Heart right ventricle (tissue), 16 donors: ENCODE measurements around the gene STARD10. TPM values are rescaled to one million over a fixed set of nuclear protein-coding genes. Genes with fewer than 3 reads are reported as not detected.

Experiments
- ATAC-seq, 8 donors: fragments of 200-7000 bp; cut with Tn5 transposase; one replicate each; pipeline ENCODE4 v1.9.1; 2020; ENCODE audit warnings: mild to moderate bottlenecking in 8 of 8, moderate library complexity in 8 of 8, moderate number of reproducible peaks in 1 of 8
- DNase-seq, 2 donors: peaks; one replicate each; pipeline ENCODE4 v3.0.0-alpha.2; 2020
- H3K27ac ChIP-seq, 10 donors: fragments of 200-600 bp; sonication (generic) in 2 of 10; one replicate each; pipeline versions ENCODE4 v1.5.0 to v1.8.0; 2020 to 2022; ENCODE audit warnings: mild to moderate bottlenecking in 3 of 10
- H3K27me3 ChIP-seq, 7 donors: fragments of 200-600 bp; one replicate each; pipeline ENCODE4 v1.8.0; 2021 to 2022; ENCODE audit warnings: mild to moderate bottlenecking in 2 of 7
- H3K36me3 ChIP-seq, 9 donors: fragments of 200-600 bp; sonication (generic) in 1 of 9; one replicate each; pipeline versions ENCODE4 v1.5.0 to v1.8.0; 2020 to 2022; ENCODE audit warnings: mild to moderate bottlenecking in 2 of 9
- H3K4me1 ChIP-seq, 9 donors: fragments of 200-600 bp; sonication (generic) in 1 of 9; one replicate each; pipeline versions ENCODE4 v1.5.0 to v1.8.0; 2020 to 2022; ENCODE audit warnings: mild to moderate bottlenecking in 4 of 9
- H3K4me3 ChIP-seq, 10 donors: fragments of 200-600 bp; sonication (generic) in 2 of 10; one replicate each; pipeline versions ENCODE4 v1.5.0 to v1.8.0; 2020 to 2022; ENCODE audit warnings: mild to moderate bottlenecking in 7 of 10, moderate library complexity in 2 of 10
- H3K9me3 ChIP-seq, 11 donors: fragments of 200-600 bp in 10 of 11; sonication (generic) in 2 of 11; one replicate each; pipeline versions ENCODE4 v1.5.0 to v1.8.0; 2013 to 2022; ENCODE audit warnings: mild to moderate bottlenecking in 2 of 11, control low read depth in 1 of 11, moderate library complexity in 1 of 11
- WGBS, 2 donors: extraction: QIAGEN DNeasy Blood & Tissue Kit; methylation state at CpG; one replicate each; pipeline ENCODE4 v1.1.7; 2013; ENCODE audit warnings: inconsistent platforms in 1 of 2; 5-methylcytosine and 5-hydroxymethylcytosine counted together
- intact Hi-C, 10 donors: fragments of 100-400 bp; cut with DNase I; formaldehyde crosslinking; loops; one replicate each; pipeline versions ENCODE4 v1.11.1 to v1.14.2; 2022
- polyA plus RNA-seq, 2 donors: library from polyadenylated mRNA; stranded (reverse); fragments of 200-250 nt; gene quantifications; one replicate each; pipeline ENCODE4 v1.2.3, GENCODE V29; 2013
- total RNA-seq, 10 donors: library from RNA; stranded (reverse); fragmentation: NEBNext Ultra II Directional in 3 of 10; extraction: Animal tissue kit (Norgen Biotek cat#: 25700) in 3 of 10; gene quantifications; one replicate each; pipeline versions ENCODE4 v1.2.1 to v1.2.4, GENCODE V29; 2021 to 2023
- TF ChIP-seq, protein P1 (sequence below), 9 donors: fragments of 200-600 bp; sonication (generic) in 2 of 9; IDR thresholded peaks; one replicate each; pipeline versions ENCODE4 v1.5.0 to v1.8.0; 2021 to 2022; ENCODE audit warnings: antibody characterized with exemption in 9 of 9, mild to moderate bottlenecking in 5 of 9, moderate library complexity in 1 of 9
- donor health status: Arrhythmogenic right ventricular cardiomyopathy.
- donor health status: ischemic (EF 13 %, LVEDD 7.1; RV severe dilation, severe dysfunction).
- donor health status: healthy with polysubstance abuse.
- donor health status: DM: no; HTN: yes; CAD: no.
- donor health status: DM: no; HTN: no; CAD: no.
- donor health status: ischemic (EF 25% LVEDD 6.9; RV normal size, moderate dysfunction).
- donor health status: ischemic (EF 25% LVEDD 5.7; RV mildly dilated, moderate dysfunction).
- donor health status: healthy.
- donor health status: DM: yes; HTN: yes; CAD: no.
- donor health status: Ischemic cardiomyopathy.
- donor health status: ischemic (EF 35%, LVEDD 5.7; RV mildly dilated, moderate dysfunction).
- donor health status: nonischemic (EF 11% LVEDD 7.7; RV severe dilation, severe dysfunction).
- donor health status: DM: yes; HTN: yes; CAD: no.
- donor health status: PGD.
- donor health status: ischemic (EF 29% LVEDD 5.4; RV normal size, mild dysfunction).
- donor health status: nonischemic (EF 23%, LVEDD 6.1; RV moderate dilation, normal function).

The STARD10 gene
- total and polyA plus RNA-seq, 12 donors, result 36.1 to 291 (median 51.3) TPM

DNA sequence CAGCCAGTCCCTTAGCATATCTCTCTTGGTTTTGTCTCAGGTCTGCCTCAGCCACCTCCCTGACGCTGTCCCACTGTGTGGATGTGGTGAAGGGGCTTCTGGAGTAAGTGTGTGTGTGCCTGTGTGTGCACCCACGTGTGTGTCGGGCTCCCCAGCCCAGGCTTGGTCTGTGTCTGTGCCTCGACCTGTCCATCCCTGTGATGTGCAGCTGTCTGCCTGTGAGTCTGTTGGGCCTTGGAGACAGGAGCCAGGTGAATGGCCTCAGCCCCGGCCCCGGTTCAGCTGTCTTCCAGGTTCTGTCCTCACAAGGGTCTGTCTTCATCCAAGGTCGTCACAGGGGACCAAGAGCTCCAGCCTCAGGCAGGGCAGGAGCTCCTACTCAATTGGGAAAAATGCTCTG, 30.2 kb upstream of the STARD10 start:
- Histone ChIP-seq H3K27ac (peak overlapping the region in 1 of 10 donors; percentile 81), H3K36me3 (peaks cover 0 to 86% (median 0%) of the 10 kb centered on the region in 9 donors)
- intact Hi-C loops, result no loop called here

DNA sequence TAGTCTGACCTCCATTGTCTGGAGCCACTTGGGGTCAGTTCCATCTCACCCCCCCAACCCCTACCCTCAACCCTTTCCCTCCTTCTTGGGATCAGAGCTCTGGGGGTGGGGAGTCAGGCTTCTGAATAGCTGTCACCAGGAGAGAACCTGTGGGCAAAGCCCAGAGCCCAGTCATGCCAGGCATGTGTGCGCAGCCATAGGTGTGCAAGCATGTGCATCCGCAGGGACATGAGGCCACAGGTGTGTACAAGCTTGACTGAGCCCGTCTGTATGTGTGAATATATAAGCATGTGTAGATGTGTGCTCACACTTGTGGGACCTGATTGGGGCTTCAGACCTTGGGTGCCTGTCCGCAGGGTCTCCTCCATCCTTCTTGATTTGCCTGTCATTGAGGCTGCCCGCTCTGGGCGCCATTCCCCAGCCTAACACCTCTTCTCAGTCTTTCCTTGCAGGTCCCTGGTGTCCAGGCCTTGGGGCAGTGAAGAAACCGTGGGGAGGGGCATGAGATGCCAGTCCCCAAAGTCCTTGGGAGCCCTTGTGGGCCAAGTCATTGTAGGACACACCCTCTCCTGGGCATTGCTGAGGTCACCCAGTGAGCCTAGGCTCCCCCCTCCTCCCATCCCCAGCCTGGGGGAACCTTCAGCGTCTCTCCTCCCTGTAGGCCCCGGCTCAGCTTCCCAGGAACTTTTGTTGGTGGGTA, 29.4 kb upstream of the STARD10 start:
- Histone ChIP-seq H3K9me3 (no peaks in the 10 kb centered on the region), H3K27me3 (no peaks in the 10 kb centered on the region), H3K4me3 (no peak overlapping the region), H3K36me3 (peaks cover 0 to 86% (median 0%) of the 10 kb centered on the region in 9 donors), H3K4me1 (peaks cover 8 to 29% (median 20%) of the 10 kb centered on the region in 9 donors), H3K27ac (peak overlapping the region in 4 of 10 donors; percentile 10 to 81 (median 52))
- TF ChIP-seq, protein P1, sequence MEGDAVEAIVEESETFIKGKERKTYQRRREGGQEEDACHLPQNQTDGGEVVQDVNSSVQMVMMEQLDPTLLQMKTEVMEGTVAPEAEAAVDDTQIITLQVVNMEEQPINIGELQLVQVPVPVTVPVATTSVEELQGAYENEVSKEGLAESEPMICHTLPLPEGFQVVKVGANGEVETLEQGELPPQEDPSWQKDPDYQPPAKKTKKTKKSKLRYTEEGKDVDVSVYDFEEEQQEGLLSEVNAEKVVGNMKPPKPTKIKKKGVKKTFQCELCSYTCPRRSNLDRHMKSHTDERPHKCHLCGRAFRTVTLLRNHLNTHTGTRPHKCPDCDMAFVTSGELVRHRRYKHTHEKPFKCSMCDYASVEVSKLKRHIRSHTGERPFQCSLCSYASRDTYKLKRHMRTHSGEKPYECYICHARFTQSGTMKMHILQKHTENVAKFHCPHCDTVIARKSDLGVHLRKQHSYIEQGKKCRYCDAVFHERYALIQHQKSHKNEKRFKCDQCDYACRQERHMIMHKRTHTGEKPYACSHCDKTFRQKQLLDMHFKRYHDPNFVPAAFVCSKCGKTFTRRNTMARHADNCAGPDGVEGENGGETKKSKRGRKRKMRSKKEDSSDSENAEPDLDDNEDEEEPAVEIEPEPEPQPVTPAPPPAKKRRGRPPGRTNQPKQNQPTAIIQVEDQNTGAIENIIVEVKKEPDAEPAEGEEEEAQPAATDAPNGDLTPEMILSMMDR (IDR thresholded peaks at IDR 0.05), result no peak
- intact Hi-C loops, result no loop called here
- ATAC-seq, result peak in 2 of 8 donors; percentile 0 to 2
- DNase-seq, result no peak
- 93 to 96% methylated on average over 9 of the region's 9 CpGs for WGBS, 2 donors

More for the DNA sequence above, 30.2 kb upstream of the STARD10 start:
- WGBS, 2 donors, result 79 to 88% methylated on average over 7 of the region's 7 CpGs
- TF ChIP-seq, protein P1 (IDR thresholded peaks at IDR 0.05), result no peak
- peaks cover 8 to 37% (median 24%) of the 10 kb centered on the region in 9 donors for H3K4me1 ChIP-seq
- no peaks in the 10 kb centered on the region for H3K9me3 ChIP-seq
- H3K27me3 ChIP-seq, result no peaks in the 10 kb centered on the region
- ATAC-seq, result no peak
- DNase-seq, result no peak
- H3K4me3 ChIP-seq, result no peak overlapping the region

DNA sequence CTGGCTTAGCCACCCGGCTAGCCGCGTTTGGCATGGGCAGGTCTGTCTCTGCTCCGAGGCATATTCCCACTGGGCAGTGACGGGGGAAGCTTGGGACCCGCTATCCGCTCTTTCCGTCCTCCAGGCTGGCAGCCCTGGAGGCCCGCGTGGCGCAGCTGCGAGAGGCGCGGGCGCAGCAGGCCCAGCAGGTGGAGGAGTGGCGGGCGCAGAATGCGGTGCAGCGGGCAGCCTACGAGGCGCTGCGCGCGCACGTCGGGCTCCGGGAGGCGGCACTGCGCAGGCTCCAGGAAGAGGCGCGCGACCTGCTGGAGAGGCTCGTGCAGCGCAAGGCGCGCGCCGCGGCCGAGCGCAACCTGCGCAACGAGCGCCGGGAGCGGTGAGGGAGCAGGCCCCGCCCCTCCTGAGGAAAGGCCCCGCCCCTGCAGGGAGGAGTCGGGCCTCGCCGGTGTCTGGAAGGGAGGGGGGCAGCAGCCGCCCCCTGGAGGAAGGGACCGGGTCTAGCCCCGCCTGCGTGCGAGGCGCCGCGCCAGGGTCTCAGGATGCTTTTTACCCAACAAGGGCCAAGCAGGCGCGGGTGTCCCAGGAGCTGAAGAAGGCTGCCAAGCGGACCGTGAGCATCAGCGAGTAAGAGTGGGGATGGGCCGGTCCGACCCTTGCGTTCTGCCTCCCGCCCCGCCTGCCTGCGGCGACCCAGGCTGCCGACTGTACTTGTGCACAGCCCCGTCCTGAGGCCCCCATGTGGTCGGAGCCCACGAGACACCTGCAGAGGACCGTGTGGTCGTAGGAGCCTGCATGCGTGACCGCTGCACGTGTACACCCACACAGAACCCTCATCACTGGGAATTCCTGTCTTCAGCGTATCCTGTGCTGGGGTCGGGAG, 28.3 kb upstream of the STARD10 start:
- Histone ChIP-seq H3K27ac (peak overlapping the region in 9 of 10 donors; percentile 35 to 81 (median 70)), H3K36me3 (peaks cover 0 to 91% (median 0%) of the 10 kb centered on the region in 9 donors), H3K9me3 (no peaks in the 10 kb centered on the region), H3K4me3 (peak overlapping the region; percentile 27 to 68 (median 57)), H3K27me3 (no peaks in the 10 kb centered on the region), H3K4me1 (peaks cover 8 to 19% (median 11%) of the 10 kb centered on the region in 9 donors)
- TF ChIP-seq, protein P1 (IDR thresholded peaks at IDR 0.05), result peak in 7 of 9 donors; percentile 14 to 54 (median 31)
- DNase-seq, result peak; percentile 88 to 93
- peak; percentile 80 to 89 (median 84) for ATAC-seq
- WGBS, 2 donors, result 9 to 11% methylated on average over 80 to 82 of the region's 82 CpGs
- intact Hi-C loops, result no loop called here

GRCh38 chr11:72821221-72821919, 27.5 kb upstream of the STARD10 start:
- Histone ChIP-seq H3K27ac (peak overlapping the region in 9 of 10 donors; percentile 24 to 81 (median 70)), H3K27me3 (no peaks in the 10 kb centered on the region), H3K36me3 (peaks cover 0 to 91% (median 0%) of the 10 kb centered on the region in 9 donors), H3K4me3 (peak overlapping the region; percentile 27 to 68 (median 57)), H3K9me3 (no peaks in the 10 kb centered on the region), H3K4me1 (peaks cover 8 to 23% (median 14%) of the 10 kb centered on the region in 9 donors)
- WGBS, 2 donors, result 34 to 46% methylated on average over 50 of the region's 50 CpGs
- TF ChIP-seq, protein P1 (IDR thresholded peaks at IDR 0.05), result no peak
- ATAC-seq (peak in 4 of 8 donors; percentile 2 to 27 (median 4)), DNase-seq (no peak)
- intact Hi-C loops, result no loop called here
